ENCODE data around the gene ASTN2. TPM values are rescaled to one million over a fixed set of nuclear protein-coding genes. Genes with fewer than 3 reads are reported as not detected.

The ASTN2 gene
- total and polyA plus RNA-seq, 9 of the 15 experiments (the other 6 are each of a cell fraction or from before 2014, with no cell fraction given): 0.56 to 3.5 (median 1.9) TPM

- H2AFZ ChIP-seq (ENCODE audit: low read depth, low read length): no peak overlapping the region
- ChIA-PET CTCF (ENCODE audit: low intra/inter-chr PET ratio) (no interaction called here), POLR2A (no interaction called here)
- WGBS (ENCODE audit: insufficient coverage, low coverage, missing lambda C conversion rate): 0% methylated on average over 4 of the region's 4 CpGs
- H3K4me2 ChIP-seq (ENCODE audit: insufficient read depth, low read length): no peak overlapping the region
- ATAC-seq (no peak), FAIRE-seq (no peak), DNase-seq (ENCODE audit: extremely low read depth in 1 of 4, low spot score in 3 of 4) (no peak)
- H3K9me1 ChIP-seq (ENCODE audit: control insufficient read depth, insufficient read depth, low read length): no peaks in the 10 kb centered on the region
- no TSS peak for BruUV-seq (replicated peaks)
- no peaks in the 10 kb centered on the region for H3K36me3 ChIP-seq (ENCODE audit: control insufficient read depth, insufficient read depth, low read length)
- no peak overlapping the region for H3K9ac ChIP-seq (ENCODE audit: insufficient read depth in 1 of 2, low read depth in 2 of 2, low read length in 2 of 2)
- H3K9me3 ChIP-seq (replicated peaks; ENCODE audit: control insufficient read depth, insufficient read depth, low read depth, low read length): no peaks in the 10 kb centered on the region
- TF ChIP-seq CBX5 (IDR thresholded peaks at IDR 0.05; ENCODE audit: borderline replicate concordance, low read depth): no peak
- TF ChIP-seq CEBPG (CRISPR knock-in tag; IDR thresholded peaks at IDR 0.05): no peak
- 0 out of 4 replicates have a peak, but pooled peaks of 1 of the 2 experiments have one; percentile 23 for TF ChIP-seq CEBPG (tag; conservative IDR thresholded peaks at IDR 0.05 in 1 of 2, IDR thresholded peaks at IDR 0.05 in 1 of 2)
- no peak for TF ChIP-seq ZNF445 (CRISPR knock-in tag; IDR thresholded peaks at IDR 0.05; ENCODE audit: low read depth)
- no peak for TF ChIP-seq ZNF174 (CRISPR knock-in tag; IDR thresholded peaks at IDR 0.05)
- no peak for TF ChIP-seq AFF1 (IDR thresholded peaks at IDR 0.05; ENCODE audit: low read depth in 1 of 2, partially characterized antibody in 2 of 2)
- no peak for TF ChIP-seq PTTG1 (tag; IDR thresholded peaks at IDR 0.05; ENCODE audit: low read depth)
- H3K4me3 ChIP-seq: no peak overlapping the region
- H3K27ac ChIP-seq (ENCODE audit: extremely low read depth, low read depth, low read length): no peak overlapping the region
- H3K79me2 ChIP-seq (ENCODE audit: control insufficient read depth, insufficient read depth, low read length): no peaks in the 10 kb centered on the region
- H4K20me1 ChIP-seq (replicated peaks; ENCODE audit: control insufficient read depth, insufficient read depth, low read length): no peaks in the 10 kb centered on the region
- intact Hi-C loops (cut with micrococcal nuclease): no loop called here
- H3K27me3 ChIP-seq (ENCODE audit: control insufficient read depth in 2 of 2, insufficient read depth in 2 of 2, low read length in 2 of 2): no peaks in the 10 kb centered on the region
- no peaks in the 10 kb centered on the region for H3K4me1 ChIP-seq (replicated peaks in 1 of 2; ENCODE audit: control insufficient read depth in 2 of 2, insufficient read depth in 2 of 2, low read length in 2 of 2)
- in situ Hi-C loops (cut with MboI): no loop called here
Observed at GRCh38 chr9:117224695-117225094, 190.2 kb downstream of the ASTN2 start.

Data from K562 (cell line).